Measurements from ENCODE around the gene AGMO. TPM values are rescaled to one million over a fixed set of nuclear protein-coding genes. Genes with fewer than 3 reads are reported as not detected.

AGMO gene
- polyA plus RNA-seq, 1 donor (not counting 4 experiments of a cell fraction or from before 2014, with no cell fraction given), result not detected

GRCh38 chr7:15215616-15216015, 346.2 kb downstream of the AGMO start:
- H3K9me1 ChIP-seq (ENCODE audit: control insufficient read depth, extremely low read depth, insufficient read depth, low read length), result no peaks in the 10 kb centered on the region
- H3K36me3 ChIP-seq (ENCODE audit: control insufficient read depth in 2 of 2, extremely low read depth in 1 of 2, insufficient read depth in 2 of 2, low read length in 2 of 2), result no peaks in the 10 kb centered on the region
- H3K79me2 ChIP-seq (ENCODE audit: control insufficient read depth, insufficient read depth, low read length), result no peaks in the 10 kb centered on the region
- H3K27me3 ChIP-seq (ENCODE audit: control insufficient read depth, extremely low read depth, insufficient read depth, low read length), result no peaks in the 10 kb centered on the region
- no peak overlapping the region for H3K9ac ChIP-seq (ENCODE audit: control insufficient read depth, extremely low read depth, insufficient read depth, low read length)
- no peak overlapping the region for H2AFZ ChIP-seq (ENCODE audit: control insufficient read depth, low read length)
- H3K4me3 ChIP-seq (ENCODE audit: control insufficient read depth in 2 of 3, extremely low read depth in 1 of 3, insufficient read depth in 2 of 3, low read depth in 1 of 3, low read length in 3 of 3), result no peak overlapping the region
- DNase-seq (ENCODE audit: low read depth, low spot score) (no peak), FAIRE-seq (no peak)
- TF ChIP-seq CTCF (optimal IDR thresholded peaks at IDR 0.05 in 1 of 3, IDR thresholded peaks at IDR 0.05 in 1 of 3, conservative IDR thresholded peaks at IDR 0.05 in 1 of 3; ENCODE audit: extremely low read depth in 1 of 3, insufficient read depth in 2 of 3, low read length in 3 of 3) (no peak), EZH2 (IDR thresholded peaks at IDR 0.05; ENCODE audit: low read length) (no peak)
- H3K4me2 ChIP-seq (ENCODE audit: control insufficient read depth, extremely low read depth, insufficient read depth, low read depth, low read length), result no peak overlapping the region
- H3K27ac ChIP-seq (ENCODE audit: control insufficient read depth, insufficient read depth, low read length), result no peak overlapping the region
- dilution Hi-C loops (cut with MboI; ENCODE audit: extremely low pct_ligation_motif_present, low sequenced_read_pairs), result no loop called here
- no peaks in the 10 kb centered on the region for H3K4me1 ChIP-seq (ENCODE audit: control insufficient read depth, extremely low read depth, insufficient read depth, low read length)
- no peaks in the 10 kb centered on the region for H3K9me3 ChIP-seq (ENCODE audit: control insufficient read depth, low read depth, low read length)
- H4K20me1 ChIP-seq (ENCODE audit: control insufficient read depth, extremely low read depth, insufficient read depth, low read length), result no peaks in the 10 kb centered on the region

- DNase-seq (ENCODE audit: low read depth, low spot score), result no peak
- Histone ChIP-seq H3K79me2 (ENCODE audit: control insufficient read depth, insufficient read depth, low read length) (no peaks in the 10 kb centered on the region), H3K27me3 (ENCODE audit: control insufficient read depth, extremely low read depth, insufficient read depth, low read length) (no peaks in the 10 kb centered on the region), H3K9me1 (ENCODE audit: control insufficient read depth, extremely low read depth, insufficient read depth, low read length) (no peaks in the 10 kb centered on the region), H3K4me1 (ENCODE audit: control insufficient read depth, extremely low read depth, insufficient read depth, low read length) (no peaks in the 10 kb centered on the region), H3K9ac (ENCODE audit: control insufficient read depth, extremely low read depth, insufficient read depth, low read length) (no peak overlapping the region), H3K9me3 (ENCODE audit: control insufficient read depth, low read depth, low read length) (no peaks in the 10 kb centered on the region), H3K27ac (ENCODE audit: control insufficient read depth, insufficient read depth, low read length) (no peak overlapping the region), H3K36me3 (ENCODE audit: control insufficient read depth in 2 of 2, extremely low read depth in 1 of 2, insufficient read depth in 2 of 2, low read length in 2 of 2) (no peaks in the 10 kb centered on the region), H3K4me2 (ENCODE audit: control insufficient read depth, extremely low read depth, insufficient read depth, low read depth, low read length) (no peak overlapping the region), H3K4me3 (ENCODE audit: control insufficient read depth in 2 of 3, extremely low read depth in 1 of 3, insufficient read depth in 2 of 3, low read depth in 1 of 3, low read length in 3 of 3) (no peak overlapping the region), H2AFZ (ENCODE audit: control insufficient read depth, low read length) (no peak overlapping the region), H4K20me1 (ENCODE audit: control insufficient read depth, extremely low read depth, insufficient read depth, low read length) (no peaks in the 10 kb centered on the region)
- TF ChIP-seq EZH2 (IDR thresholded peaks at IDR 0.05; ENCODE audit: low read length), result no peak
- TF ChIP-seq CTCF (optimal IDR thresholded peaks at IDR 0.05 in 1 of 3, IDR thresholded peaks at IDR 0.05 in 1 of 3, conservative IDR thresholded peaks at IDR 0.05 in 1 of 3; ENCODE audit: extremely low read depth in 1 of 3, insufficient read depth in 2 of 3, low read length in 3 of 3), result no peak
- dilution Hi-C loops (cut with MboI; ENCODE audit: extremely low pct_ligation_motif_present, low sequenced_read_pairs), result no loop called here
- no peak for FAIRE-seq
Measured at GRCh38 chr7:15214976-15215375, 346.8 kb downstream of the AGMO start.

Data from keratinocyte (primary cell).